ENCODE results near the gene RIMS4. TPM values are rescaled to one million over a fixed set of nuclear protein-coding genes. Genes with fewer than 3 reads are reported as not detected.

The RIMS4 gene
- total RNA-seq, 2 experiments from 2014 or later, result not detected

DNA sequence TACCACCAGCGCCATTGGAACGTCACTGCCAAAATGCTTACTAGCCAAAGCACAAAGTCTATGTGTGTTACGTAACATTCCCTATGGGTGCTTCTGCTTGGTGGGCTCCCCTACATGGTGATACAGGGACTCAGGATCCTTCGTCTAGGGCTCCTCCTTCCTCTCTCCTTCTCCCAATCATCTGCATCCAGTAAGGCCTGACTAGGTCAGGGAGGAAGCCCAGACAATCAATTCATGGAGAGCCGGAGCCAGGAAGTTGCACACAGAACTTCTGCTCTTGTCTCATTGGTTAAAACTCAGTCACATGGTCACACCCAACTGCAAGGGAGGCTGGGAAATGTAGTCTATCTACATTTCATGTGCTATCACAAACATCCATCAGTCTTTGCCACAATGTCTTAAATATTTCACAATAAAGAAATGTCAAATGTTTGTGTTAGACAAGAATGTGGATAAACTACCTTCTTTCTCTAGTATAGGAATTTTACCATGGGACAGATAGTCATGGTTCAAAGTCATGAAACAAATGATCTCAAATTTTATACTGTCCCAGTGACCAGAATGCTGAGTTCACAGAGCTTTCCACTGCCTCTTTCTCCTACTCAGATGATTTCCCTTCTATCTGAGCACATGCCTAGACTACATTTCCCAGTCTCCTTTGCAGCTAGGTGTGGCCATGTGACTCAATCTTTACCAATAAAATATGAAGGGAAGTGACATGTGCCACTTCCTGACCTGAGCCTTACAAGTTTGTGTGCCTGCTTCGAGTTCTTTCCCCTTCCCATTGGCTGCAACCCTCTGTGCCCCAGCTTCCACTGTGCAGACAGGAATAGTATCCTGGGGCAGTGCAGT lies 74.0 kb downstream of the RIMS4 start:
- Mint-ChIP-seq H3K36me3 (ENCODE audit: low read depth) (peaks cover 5% of the 10 kb centered on the region), H3K4me1 (peaks cover 29% of the 10 kb centered on the region), H3K9me3 (ENCODE audit: low read depth) (peaks cover 4% of the 10 kb centered on the region), H3K4me3 (peak overlapping the region; percentile 5), H3K27me3 (no peaks in the 10 kb centered on the region), H3K27ac (peak overlapping the region; percentile 23)
- peak; percentile 44 for DNase-seq
- ChIA-PET POLR2A (no interaction called here), CTCF (interaction anchor here (0.7 to 1.7 kb wide), 5 partner anchors 11 to 128 kb away, joined by 3 to 9 read pairs (median 3); no protein-coding TSS in a partner anchor)
- intact Hi-C loops (cut with DNase I, micrococcal nuclease), result loop anchor here (2.0 to 10.0 kb wide), 4 partner anchors 259 to 681 kb away; partner anchors contain the start of genes OSER1 (in 2 of the 2), PIGT (in 1 of the 2) and TTPAL (in 1 of the 2)
- ATAC-seq, result peak; percentile 73

DNA sequence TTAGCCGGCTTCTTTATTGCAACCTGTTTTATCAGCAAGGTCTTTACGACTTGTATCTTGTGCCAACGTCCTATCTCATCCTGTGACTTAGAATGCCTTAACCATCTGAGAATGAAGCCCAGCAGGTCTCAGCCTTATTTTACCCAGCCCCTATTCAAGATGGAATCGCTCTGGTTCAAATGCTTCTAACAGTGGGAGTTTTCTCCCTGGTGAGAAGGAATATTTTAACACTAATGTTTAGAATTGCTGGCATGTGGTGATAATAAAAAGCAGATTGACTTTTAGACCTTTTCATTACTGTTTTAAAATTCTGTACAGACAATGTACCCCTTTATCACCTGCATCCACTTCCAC lies 74.6 kb downstream of the RIMS4 start:
- Mint-ChIP-seq H3K4me3 (peak overlapping the region; percentile 5), H3K4me1 (peaks cover 29% of the 10 kb centered on the region), H3K36me3 (ENCODE audit: low read depth) (peaks cover 5% of the 10 kb centered on the region), H3K9me3 (ENCODE audit: low read depth) (peaks cover 4% of the 10 kb centered on the region), H3K27ac (peak overlapping the region; percentile 23), H3K27me3 (no peaks in the 10 kb centered on the region)
- ATAC-seq, result no peak
- POLR2A ChIA-PET, result no interaction called here
- CTCF ChIA-PET, result interaction anchor here (1.0 to 1.4 kb wide), 2 partner anchors 29 to 50 kb away, joined by 3 to 4 read pairs; no protein-coding TSS in a partner anchor
- intact Hi-C loops (cut with DNase I, micrococcal nuclease), result loop anchor here (2.0 to 10.0 kb wide), 4 partner anchors 258 to 682 kb away; partner anchors contain the start of genes OSER1 (in 2 of the 2), PIGT (in 1 of the 2) and TTPAL (in 1 of the 2)
- no peak for DNase-seq

DNA sequence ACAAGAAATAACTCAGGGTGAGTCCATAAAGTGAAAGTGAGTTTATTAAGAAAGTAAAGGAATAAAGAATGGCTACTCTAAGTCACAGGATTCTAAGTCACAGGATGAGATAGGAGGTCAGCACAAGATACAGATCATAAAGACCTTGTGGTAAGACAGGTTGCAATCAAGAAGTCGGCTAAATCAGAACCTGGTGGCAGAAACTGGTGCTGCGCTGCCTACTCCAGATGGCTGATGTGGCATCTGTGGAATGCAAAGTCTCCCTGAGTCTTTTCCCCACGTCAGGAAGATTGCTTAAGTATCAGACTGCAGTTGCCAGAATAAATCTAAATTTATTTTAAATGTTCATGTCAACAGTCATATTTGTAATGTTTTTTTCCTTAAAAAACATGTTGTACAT lies 75.4 kb downstream of the RIMS4 start:
- Mint-ChIP-seq H3K4me3 (no peak overlapping the region), H3K27ac (no peak overlapping the region), H3K9me3 (ENCODE audit: low read depth) (peaks cover 4% of the 10 kb centered on the region), H3K4me1 (peaks cover 29% of the 10 kb centered on the region), H3K36me3 (ENCODE audit: low read depth) (peaks cover 5% of the 10 kb centered on the region), H3K27me3 (no peaks in the 10 kb centered on the region)
- DNase-seq, result no peak
- ChIA-PET CTCF (interaction anchor here (1.0 to 2.0 kb wide), 4 partner anchors 12 to 50 kb away, joined by 3 to 6 read pairs (median 4); no protein-coding TSS in a partner anchor), POLR2A (no interaction called here)
- ATAC-seq, result no peak
- intact Hi-C loops (cut with DNase I, micrococcal nuclease), result loop anchor here (5.0 to 10.0 kb wide), 3 partner anchors 258 to 682 kb away; partner anchors contain the start of genes OSER1 (in 1 of the 2), PIGT (in 1 of the 2) and TTPAL (in 1 of the 2)

DNA sequence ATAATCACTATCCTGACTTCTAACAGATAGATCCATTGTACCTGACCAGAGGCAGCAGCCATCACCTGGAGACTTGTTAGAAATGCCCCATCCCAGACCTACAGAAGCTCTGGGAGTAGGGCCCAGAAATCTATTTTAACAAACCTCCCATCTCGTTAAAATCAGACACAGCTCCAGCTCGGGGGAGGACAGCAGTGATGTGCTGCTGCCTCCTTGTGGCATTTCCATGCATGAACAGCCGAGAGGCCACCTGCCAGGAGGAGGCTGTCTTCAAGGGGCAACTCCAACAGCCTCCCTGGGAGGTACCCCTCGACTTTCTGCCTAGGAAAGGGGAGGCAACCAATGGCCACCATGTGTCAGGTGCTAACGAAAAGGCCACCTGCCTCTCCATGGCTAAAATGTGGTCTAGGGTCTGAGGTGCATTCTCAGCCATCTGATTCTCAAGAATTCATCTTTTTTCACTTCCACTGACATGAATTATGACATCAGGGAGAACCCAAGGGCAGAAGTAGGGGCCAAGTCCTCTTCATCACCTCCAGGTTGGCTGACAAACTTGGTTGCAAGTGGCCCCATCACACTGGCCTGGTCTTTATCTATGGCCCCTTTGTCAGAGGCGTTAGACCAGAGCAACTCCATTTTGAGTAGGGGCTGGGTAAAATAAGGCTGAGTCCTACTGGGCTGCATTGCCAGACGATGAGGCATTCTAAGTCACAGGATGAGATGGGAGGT lies 76.8 kb downstream of the RIMS4 start:
- Mint-ChIP-seq H3K4me1 (peaks cover 26% of the 10 kb centered on the region), H3K9me3 (ENCODE audit: low read depth) (peaks cover 4% of the 10 kb centered on the region), H3K4me3 (no peak overlapping the region), H3K36me3 (ENCODE audit: low read depth) (peaks cover 2% of the 10 kb centered on the region), H3K27ac (no peak overlapping the region), H3K27me3 (no peaks in the 10 kb centered on the region)
- ChIA-PET CTCF (interaction anchor here (0.6 to 3.2 kb wide), 16 partner anchors 9 to 517 kb away, joined by 3 to 61 read pairs (median 4); no protein-coding TSS in a partner anchor), POLR2A (no interaction called here)
- intact Hi-C loops (cut with DNase I, micrococcal nuclease), result loop anchor here (1.0 to 10.0 kb wide), 4 partner anchors 48 to 519 kb away; partner anchors contain the start of gene OSER1 (in 1 of the 2)
- DNase-seq, result peak; percentile 82
- peak; percentile 64 for ATAC-seq

DNA sequence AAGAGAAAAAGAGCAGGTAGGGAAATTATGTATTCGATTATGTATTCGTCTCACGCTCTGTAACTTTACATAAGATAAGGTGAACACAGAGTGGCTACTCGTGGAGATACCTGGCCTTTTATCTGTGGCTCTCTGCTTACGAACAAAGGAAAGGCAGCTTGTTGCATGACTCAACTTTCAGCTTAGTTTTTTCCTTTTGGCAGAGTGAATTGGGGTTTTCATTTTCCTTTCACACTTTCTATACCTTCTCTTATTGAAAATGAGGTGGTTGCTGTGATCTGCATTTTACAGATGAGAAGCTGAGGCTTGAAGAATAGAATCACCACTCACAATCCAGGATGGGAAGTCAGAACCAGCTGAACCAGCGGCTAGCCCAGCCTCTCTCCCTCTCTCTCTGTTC lies 78.0 kb downstream of the RIMS4 start:
- H3K27me3 Mint-ChIP-seq, result no peaks in the 10 kb centered on the region
- ATAC-seq (peak; percentile 39), DNase-seq (no peak)
- CTCF ChIA-PET, result interaction anchor here (0.7 to 3.2 kb wide), 16 partner anchors 10 to 514 kb away, joined by 3 to 61 read pairs (median 3); partner anchors contain the start of gene FITM2
- peaks cover 2% of the 10 kb centered on the region for H3K36me3 Mint-ChIP-seq (ENCODE audit: low read depth)
- H3K4me1 Mint-ChIP-seq, result peaks cover 25% of the 10 kb centered on the region
- no peak overlapping the region for H3K4me3 Mint-ChIP-seq
- no peak overlapping the region for H3K27ac Mint-ChIP-seq
- peaks cover 1% of the 10 kb centered on the region for H3K9me3 Mint-ChIP-seq (ENCODE audit: low read depth)
- intact Hi-C loops (cut with DNase I, micrococcal nuclease), result loop anchor here in 1 of 2 experiments (10.0 kb wide), 1 partner anchor 518 kb away; the partner anchor contains the start of gene OSER1
- POLR2A ChIA-PET, result interaction anchor here (0.6 kb wide), 1 partner anchor 980 kb away, joined by 3 read pairs; no protein-coding TSS in a partner anchor

DNA sequence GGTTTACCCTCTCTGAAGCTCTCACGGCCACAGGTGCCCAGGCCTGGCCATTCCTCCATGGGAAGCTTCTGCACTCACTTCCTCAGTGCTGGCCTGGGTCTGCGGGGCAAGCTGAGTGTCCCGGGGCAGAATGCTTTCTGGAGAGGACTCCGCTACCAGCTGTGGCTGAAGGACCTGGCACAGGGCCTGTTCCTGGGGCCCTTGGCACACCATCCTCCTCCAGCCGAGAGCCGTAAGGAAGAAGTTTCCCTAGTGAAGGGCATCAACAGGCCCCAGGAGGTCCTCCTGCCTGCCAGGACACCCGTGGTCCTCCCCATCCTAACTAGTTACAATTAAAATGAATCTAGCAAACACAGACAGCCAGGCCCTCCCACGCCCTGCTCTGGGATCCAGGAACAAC lies 78.7 kb downstream of the RIMS4 start:
- ChIA-PET CTCF (interaction anchor here (0.7 to 3.2 kb wide), 7 partner anchors 11 to 421 kb away, joined by 3 to 61 read pairs (median 4); partner anchors contain the start of gene FITM2), POLR2A (no interaction called here)
- Mint-ChIP-seq H3K27ac (no peak overlapping the region), H3K36me3 (ENCODE audit: low read depth) (no peaks in the 10 kb centered on the region), H3K27me3 (no peaks in the 10 kb centered on the region), H3K9me3 (ENCODE audit: low read depth) (no peaks in the 10 kb centered on the region), H3K4me1 (peaks cover 22% of the 10 kb centered on the region), H3K4me3 (no peak overlapping the region)
- intact Hi-C loops (cut with DNase I, micrococcal nuclease), result loop anchor here in 1 of 2 experiments (10.0 kb wide), 1 partner anchor 517 kb away; the partner anchor contains the start of gene OSER1
- ATAC-seq (no peak), DNase-seq (no peak)

DNA sequence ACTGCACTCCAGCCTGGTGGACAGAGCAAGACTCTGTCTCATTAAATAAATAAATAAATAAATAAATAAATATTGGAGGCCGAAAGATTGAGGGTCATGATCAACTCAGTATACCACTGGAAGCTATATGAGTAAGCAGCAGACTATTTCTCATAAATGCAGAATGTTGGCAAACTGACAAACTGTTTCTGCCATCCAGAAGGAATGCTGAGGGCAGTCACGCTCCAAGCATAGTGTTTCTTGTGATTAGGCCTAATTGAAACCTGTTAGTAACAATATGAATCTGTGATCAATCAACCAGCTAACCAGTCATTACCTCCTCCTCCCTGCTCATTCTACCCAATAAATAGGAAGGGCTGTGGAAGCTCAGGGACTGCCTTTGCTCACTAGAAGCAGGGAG lies 79.9 kb downstream of the RIMS4 start:
- ChIA-PET CTCF (interaction anchor here (0.7 to 0.9 kb wide), 2 partner anchors 17 to 47 kb away, joined by 3 read pairs; no protein-coding TSS in a partner anchor), POLR2A (no interaction called here)
- intact Hi-C loops (cut with DNase I, micrococcal nuclease), result loop anchor here in 1 of 2 experiments (10.0 kb wide), 1 partner anchor 516 kb away; the partner anchor contains the start of gene OSER1
- Mint-ChIP-seq H3K4me3 (no peak overlapping the region), H3K36me3 (ENCODE audit: low read depth) (no peaks in the 10 kb centered on the region), H3K9me3 (ENCODE audit: low read depth) (no peaks in the 10 kb centered on the region), H3K27me3 (no peaks in the 10 kb centered on the region), H3K27ac (no peak overlapping the region), H3K4me1 (peaks cover 16% of the 10 kb centered on the region)
- ATAC-seq (no peak), DNase-seq (no peak)

DNA sequence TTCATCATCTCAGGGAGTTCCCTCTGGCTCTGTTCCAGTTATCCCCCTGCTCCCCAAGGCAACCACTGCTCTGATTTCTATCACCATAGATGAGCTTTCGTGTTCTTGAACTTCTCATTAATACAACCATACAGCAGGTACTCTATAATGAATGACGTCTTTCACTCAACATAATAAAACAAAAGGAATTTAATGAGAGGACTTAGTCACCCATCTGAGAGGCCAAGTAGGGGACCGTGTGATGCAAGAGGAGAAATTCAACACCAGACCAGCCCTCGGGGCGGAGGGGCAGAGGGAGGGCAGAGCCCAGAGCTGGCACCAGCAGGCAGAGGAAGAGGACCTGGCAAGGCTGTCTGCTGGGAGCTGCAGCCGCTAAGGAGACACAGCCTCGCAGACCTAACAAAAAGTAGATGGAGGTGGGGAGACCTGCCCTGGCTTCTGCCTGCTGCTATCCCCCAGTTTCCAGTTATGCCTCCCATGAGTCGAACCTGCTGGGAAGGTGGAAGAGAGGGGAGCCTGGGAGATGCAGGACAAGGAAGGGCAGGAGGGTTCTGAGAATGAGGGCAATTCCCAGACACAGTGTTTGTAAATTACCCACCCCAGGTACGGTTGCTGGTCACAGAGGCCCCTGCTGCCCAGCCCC lies 81.4 kb downstream of the RIMS4 start:
- no peak overlapping the region for H3K4me3 Mint-ChIP-seq
- H3K27ac Mint-ChIP-seq, result no peak overlapping the region
- POLR2A ChIA-PET, result no interaction called here
- H3K27me3 Mint-ChIP-seq, result no peaks in the 10 kb centered on the region
- no peaks in the 10 kb centered on the region for H3K9me3 Mint-ChIP-seq (ENCODE audit: low read depth)
- H3K36me3 Mint-ChIP-seq (ENCODE audit: low read depth), result no peaks in the 10 kb centered on the region
- DNase-seq (no peak), ATAC-seq (no peak)
- CTCF ChIA-PET, result interaction anchor here (1.2 kb wide), 1 partner anchor 19 kb away, joined by 3 read pairs; no protein-coding TSS in a partner anchor
- peaks cover 16% of the 10 kb centered on the region for H3K4me1 Mint-ChIP-seq
- intact Hi-C loops (cut with DNase I, micrococcal nuclease), result no loop called here

DNA sequence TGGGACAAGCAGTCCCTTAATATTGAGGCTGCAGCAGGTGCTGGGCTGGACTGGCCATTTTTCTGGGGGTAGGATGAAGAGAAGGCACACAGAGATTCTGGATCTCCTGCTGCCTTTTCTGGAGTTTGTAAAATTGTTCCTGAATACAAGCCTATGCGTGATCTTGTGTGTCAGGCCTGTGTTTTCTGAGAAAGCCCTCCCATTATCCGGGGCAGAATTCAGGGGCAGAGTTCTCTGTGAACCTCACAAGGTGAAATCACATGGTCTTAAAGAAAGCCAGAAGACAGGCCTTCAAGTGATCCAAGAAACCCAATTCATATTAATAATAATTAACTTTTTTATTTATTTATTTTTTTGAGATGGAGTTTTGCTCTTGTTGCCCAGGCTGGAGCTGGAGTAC lies 82.7 kb downstream of the RIMS4 start:
- H3K27me3 Mint-ChIP-seq, result no peaks in the 10 kb centered on the region
- no peak overlapping the region for H3K4me3 Mint-ChIP-seq
- ChIA-PET CTCF (no interaction called here), POLR2A (no interaction called here)
- no peak overlapping the region for H3K27ac Mint-ChIP-seq
- intact Hi-C loops (cut with DNase I, micrococcal nuclease), result no loop called here
- no peaks in the 10 kb centered on the region for H3K9me3 Mint-ChIP-seq (ENCODE audit: low read depth)
- peaks cover 9% of the 10 kb centered on the region for H3K4me1 Mint-ChIP-seq
- H3K36me3 Mint-ChIP-seq (ENCODE audit: low read depth), result no peaks in the 10 kb centered on the region
- no peak for DNase-seq
- no peak for ATAC-seq

DNA sequence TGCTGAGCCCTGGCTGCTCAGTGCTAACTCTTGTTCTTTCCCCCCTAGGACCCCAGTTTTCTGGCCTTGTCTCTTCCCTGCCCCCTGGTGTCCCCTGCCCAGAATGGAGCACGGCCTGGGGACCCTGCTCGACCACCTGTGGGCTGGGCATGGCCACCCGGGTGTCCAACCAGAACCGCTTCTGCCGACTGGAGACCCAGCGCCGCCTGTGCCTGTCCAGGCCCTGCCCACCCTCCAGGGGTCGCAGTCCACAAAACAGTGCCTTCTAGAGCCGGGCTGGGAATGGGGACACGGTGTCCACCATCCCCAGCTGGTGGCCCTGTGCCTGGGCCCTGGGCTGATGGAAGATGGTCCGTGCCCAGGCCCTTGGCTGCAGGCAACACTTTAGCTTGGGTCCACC lies 83.3 kb downstream of the RIMS4 start:
- CTCF ChIA-PET, result no interaction called here
- POLR2A ChIA-PET, result no interaction called here
- H3K9me3 Mint-ChIP-seq (ENCODE audit: low read depth), result no peaks in the 10 kb centered on the region
- no peak for ATAC-seq
- H3K27ac Mint-ChIP-seq, result no peak overlapping the region
- no peaks in the 10 kb centered on the region for H3K27me3 Mint-ChIP-seq
- no peak for DNase-seq
- intact Hi-C loops (cut with DNase I, micrococcal nuclease), result no loop called here
- no peak overlapping the region for H3K4me3 Mint-ChIP-seq
- H3K36me3 Mint-ChIP-seq (ENCODE audit: low read depth), result no peaks in the 10 kb centered on the region
- H3K4me1 Mint-ChIP-seq, result peaks cover 3% of the 10 kb centered on the region
